ENCODE measurements around the gene OCA2.

Gene OCA2

DNA sequence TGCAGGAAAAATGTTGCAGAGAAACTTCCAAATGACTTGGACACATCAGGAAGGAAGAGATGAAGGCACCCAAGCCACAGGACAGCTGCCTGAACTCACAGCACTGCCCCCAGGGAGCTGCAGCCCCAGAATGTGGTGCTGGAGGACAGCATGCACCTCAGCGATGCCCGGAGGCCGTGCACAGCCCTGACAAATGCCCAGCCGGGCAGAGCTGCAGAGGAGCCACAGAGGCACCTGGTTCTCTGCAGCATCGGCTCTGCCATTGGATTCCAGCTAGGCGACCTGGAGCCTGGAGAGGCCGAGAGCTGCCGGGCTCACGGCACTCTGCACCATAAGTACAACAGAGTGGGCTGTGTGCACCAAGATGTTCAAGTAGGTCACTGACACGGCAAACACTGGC, 97.5 kb downstream of the OCA2 start:
- TF ChIP-seq TEAD4 (IDR thresholded peaks at IDR 0.05) (no peak), EGR1 (IDR thresholded peaks at IDR 0.05) (no peak), TAF1 (IDR thresholded peaks at IDR 0.05; ENCODE audit: low read depth) (no peak), CREB1 (IDR thresholded peaks at IDR 0.05; ENCODE audit: low read depth) (no peak), EP300 (IDR thresholded peaks at IDR 0.05; ENCODE audit: borderline replicate concordance) (no peak), FOXM1 (IDR thresholded peaks at IDR 0.05; ENCODE audit: borderline replicate concordance, low read depth) (no peak), CEBPB (IDR thresholded peaks at IDR 0.05) (no peak)
- TF ChIP-seq, protein P1, sequence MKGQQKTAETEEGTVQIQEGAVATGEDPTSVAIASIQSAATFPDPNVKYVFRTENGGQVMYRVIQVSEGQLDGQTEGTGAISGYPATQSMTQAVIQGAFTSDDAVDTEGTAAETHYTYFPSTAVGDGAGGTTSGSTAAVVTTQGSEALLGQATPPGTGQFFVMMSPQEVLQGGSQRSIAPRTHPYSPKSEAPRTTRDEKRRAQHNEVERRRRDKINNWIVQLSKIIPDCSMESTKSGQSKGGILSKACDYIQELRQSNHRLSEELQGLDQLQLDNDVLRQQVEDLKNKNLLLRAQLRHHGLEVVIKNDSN (IDR thresholded peaks at IDR 0.05) = no peak
- TF ChIP-seq, protein P2, sequence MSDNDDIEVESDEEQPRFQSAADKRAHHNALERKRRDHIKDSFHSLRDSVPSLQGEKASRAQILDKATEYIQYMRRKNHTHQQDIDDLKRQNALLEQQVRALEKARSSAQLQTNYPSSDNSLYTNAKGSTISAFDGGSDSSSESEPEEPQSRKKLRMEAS (IDR thresholded peaks at IDR 0.05) = no peak

DNA sequence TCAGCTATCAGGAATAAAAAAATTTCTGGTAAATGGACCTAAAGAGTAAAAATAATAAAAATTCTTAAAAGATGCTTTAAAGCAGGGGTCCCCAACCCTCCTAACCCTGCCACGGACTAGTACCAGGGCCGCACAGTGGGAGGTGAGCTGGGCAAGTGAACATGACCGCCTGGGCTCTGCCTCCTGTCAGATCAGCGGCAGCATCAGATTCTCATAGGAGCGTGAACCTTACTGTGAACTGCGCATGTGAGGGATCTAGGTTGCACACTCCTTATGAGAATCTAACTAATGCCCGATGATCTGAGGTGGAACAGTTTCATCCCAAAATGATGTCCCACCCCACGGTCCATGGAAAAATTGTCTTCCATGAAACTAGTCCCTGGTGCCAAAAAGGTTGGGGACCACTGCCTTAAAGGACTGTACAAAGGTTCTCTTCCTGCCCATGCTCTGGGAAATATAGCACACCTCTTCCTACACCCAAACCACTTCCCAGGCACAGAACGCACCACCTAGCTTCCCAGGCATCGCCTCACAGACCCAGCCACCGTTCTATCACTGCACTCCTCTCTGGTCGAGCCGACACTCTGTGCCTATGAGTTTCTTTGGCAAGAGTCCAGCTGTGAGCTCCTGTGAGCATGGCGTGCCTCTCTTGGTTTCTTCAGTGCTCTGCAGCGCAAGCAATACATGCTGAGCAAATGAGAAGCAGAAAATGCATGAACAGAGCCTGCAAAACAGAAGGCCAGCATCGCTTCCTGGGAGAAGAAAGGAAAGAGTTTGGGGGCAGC, 104.9 kb downstream of the OCA2 start:
- TF ChIP-seq RAD21 (IDR thresholded peaks at IDR 0.05; ENCODE audit: low read depth) (no peak), TAF1 (IDR thresholded peaks at IDR 0.05; ENCODE audit: low read depth) (no peak), EP300 (IDR thresholded peaks at IDR 0.05; ENCODE audit: borderline replicate concordance) (no peak), ZBTB7A (IDR thresholded peaks at IDR 0.05; ENCODE audit: low read depth) (no peak), CREB1 (IDR thresholded peaks at IDR 0.05; ENCODE audit: low read depth) (no peak), TEAD4 (IDR thresholded peaks at IDR 0.05) (no peak), NFIC (IDR thresholded peaks at IDR 0.05) (no peak), CEBPB (IDR thresholded peaks at IDR 0.05) (no peak)
- TF ChIP-seq, protein P1 (IDR thresholded peaks at IDR 0.05) = no peak

DNA sequence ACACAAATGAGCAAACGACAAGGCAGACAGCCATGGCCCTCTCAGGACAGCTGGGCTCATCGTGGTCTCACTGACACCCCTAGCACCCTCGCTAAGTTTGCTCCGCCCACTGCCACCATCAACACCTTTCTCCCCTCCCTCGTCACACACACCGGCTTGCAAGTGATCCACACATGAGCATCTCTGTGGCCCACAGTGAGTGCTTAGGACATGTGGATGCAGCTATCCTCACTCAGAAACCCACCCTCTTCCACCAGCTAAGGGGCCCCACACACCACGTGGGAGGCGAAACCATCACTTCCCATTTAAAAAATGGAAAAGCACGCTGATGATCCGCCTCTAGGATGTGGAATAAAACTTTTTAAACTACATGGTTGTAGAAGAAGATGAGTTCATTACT, 105.6 kb downstream of the OCA2 start:
- TF ChIP-seq TEAD4 (IDR thresholded peaks at IDR 0.05) (no peak), EGR1 (IDR thresholded peaks at IDR 0.05) (no peak), NFIC (IDR thresholded peaks at IDR 0.05) (no peak), YY1 (IDR thresholded peaks at IDR 0.05; ENCODE audit: low read depth) (no peak)
- TF ChIP-seq, protein P1 (IDR thresholded peaks at IDR 0.05) = no peak
- TF ChIP-seq, protein P3, sequence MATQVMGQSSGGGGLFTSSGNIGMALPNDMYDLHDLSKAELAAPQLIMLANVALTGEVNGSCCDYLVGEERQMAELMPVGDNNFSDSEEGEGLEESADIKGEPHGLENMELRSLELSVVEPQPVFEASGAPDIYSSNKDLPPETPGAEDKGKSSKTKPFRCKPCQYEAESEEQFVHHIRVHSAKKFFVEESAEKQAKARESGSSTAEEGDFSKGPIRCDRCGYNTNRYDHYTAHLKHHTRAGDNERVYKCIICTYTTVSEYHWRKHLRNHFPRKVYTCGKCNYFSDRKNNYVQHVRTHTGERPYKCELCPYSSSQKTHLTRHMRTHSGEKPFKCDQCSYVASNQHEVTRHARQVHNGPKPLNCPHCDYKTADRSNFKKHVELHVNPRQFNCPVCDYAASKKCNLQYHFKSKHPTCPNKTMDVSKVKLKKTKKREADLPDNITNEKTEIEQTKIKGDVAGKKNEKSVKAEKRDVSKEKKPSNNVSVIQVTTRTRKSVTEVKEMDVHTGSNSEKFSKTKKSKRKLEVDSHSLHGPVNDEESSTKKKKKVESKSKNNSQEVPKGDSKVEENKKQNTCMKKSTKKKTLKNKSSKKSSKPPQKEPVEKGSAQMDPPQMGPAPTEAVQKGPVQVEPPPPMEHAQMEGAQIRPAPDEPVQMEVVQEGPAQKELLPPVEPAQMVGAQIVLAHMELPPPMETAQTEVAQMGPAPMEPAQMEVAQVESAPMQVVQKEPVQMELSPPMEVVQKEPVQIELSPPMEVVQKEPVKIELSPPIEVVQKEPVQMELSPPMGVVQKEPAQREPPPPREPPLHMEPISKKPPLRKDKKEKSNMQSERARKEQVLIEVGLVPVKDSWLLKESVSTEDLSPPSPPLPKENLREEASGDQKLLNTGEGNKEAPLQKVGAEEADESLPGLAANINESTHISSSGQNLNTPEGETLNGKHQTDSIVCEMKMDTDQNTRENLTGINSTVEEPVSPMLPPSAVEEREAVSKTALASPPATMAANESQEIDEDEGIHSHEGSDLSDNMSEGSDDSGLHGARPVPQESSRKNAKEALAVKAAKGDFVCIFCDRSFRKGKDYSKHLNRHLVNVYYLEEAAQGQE (IDR thresholded peaks at IDR 0.05; ENCODE audit: low read depth) = no peak

DNA sequence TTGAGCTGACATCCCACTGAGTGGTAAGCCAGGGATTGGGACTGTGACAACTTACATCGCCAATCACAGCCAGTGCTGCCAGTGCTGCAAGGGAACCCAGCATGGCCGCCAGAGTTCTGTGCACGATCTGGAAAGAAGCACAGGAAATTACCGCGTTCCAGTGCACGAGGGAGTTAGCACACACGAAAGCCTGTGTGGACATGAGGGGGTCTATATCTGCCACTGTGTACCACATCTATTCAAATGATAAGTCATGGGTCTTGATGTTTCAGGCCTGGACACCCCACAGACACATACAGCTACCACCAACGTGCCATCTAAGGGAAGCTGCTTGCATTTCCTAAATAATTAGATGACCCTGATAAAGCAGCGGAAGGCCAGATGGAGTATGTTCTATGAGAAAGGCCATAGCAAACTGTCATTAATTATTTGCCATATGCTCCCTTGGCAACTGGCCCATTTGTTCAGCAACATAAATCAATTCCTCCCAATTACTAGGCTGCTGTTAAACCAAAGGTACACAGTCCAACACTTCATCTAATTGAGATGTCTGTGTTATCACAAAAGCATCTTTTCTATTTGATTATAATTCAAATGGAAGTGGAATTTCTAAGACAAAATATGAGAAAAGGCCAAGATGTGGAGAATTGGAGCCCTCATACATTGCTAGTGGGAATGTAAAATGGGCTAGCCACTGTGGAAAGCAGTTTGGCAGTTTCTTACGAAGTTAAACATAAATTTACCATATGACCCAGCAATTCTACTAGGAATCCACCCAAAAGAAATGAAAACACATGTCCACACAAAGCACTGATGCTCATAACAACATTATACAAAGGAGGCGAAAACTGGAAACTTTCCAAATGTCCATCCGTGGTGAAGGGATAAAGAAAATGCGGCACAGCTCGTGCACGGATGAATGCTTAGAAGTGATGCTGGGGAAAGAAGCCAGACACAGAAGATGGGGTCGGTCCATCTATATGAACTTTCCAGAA, 108.3 kb downstream of the OCA2 start:
- TF ChIP-seq RAD21 (IDR thresholded peaks at IDR 0.05; ENCODE audit: low read depth) = no peak
- no peak for TF ChIP-seq EGR1 (IDR thresholded peaks at IDR 0.05)
- TF ChIP-seq ZBTB7A (IDR thresholded peaks at IDR 0.05; ENCODE audit: low read depth) = no peak
- no peak for TF ChIP-seq TCF12 (IDR thresholded peaks at IDR 0.05; ENCODE audit: low read depth)
- TF ChIP-seq, protein P3 (IDR thresholded peaks at IDR 0.05; ENCODE audit: low read depth) = no peak
- no peak for TF ChIP-seq YY1 (IDR thresholded peaks at IDR 0.05; ENCODE audit: low read depth)
- no peak for TF ChIP-seq CEBPB (IDR thresholded peaks at IDR 0.05)
- TF ChIP-seq, protein P1 (IDR thresholded peaks at IDR 0.05) = no peak
- no peak for TF ChIP-seq FOXM1 (IDR thresholded peaks at IDR 0.05; ENCODE audit: borderline replicate concordance, low read depth)
- no peak for TF ChIP-seq CREB1 (IDR thresholded peaks at IDR 0.05; ENCODE audit: low read depth)
- TF ChIP-seq, protein P2 (IDR thresholded peaks at IDR 0.05) = no peak
- no peak for TF ChIP-seq EP300 (IDR thresholded peaks at IDR 0.05; ENCODE audit: borderline replicate concordance)
- no peak for TF ChIP-seq TEAD4 (IDR thresholded peaks at IDR 0.05)
- TF ChIP-seq TAF1 (IDR thresholded peaks at IDR 0.05; ENCODE audit: low read depth) = no peak
- no peak for TF ChIP-seq NFIC (IDR thresholded peaks at IDR 0.05)
